AG04449 (cell line): ENCODE results near the gene MAN1B1.
"Not testable (repeated sequence)": the region's sequence is repeated elsewhere in the genome, so short reads cannot be mapped to it uniquely, and the experiment has no call there.

Experiments
- CTCF ChIA-PET: fragments of 350-600 bp; formaldehyde crosslinking; extraction: SDS; loops from one replicate; lab custom pipeline; 2021; ENCODE audit warnings: antibody characterized with exemption; lab: Yijun Ruan, JAX
- POLR2A ChIA-PET: fragments of 400-600, 350-600 bp; formaldehyde crosslinking; extraction: SDS; loops from one replicate; lab custom pipeline; 2020; ENCODE audit warnings: antibody characterized with exemption, inconsistent platforms; lab: Yijun Ruan, JAX
- DNase-seq: peaks from one replicate; pipeline ENCODE4 v3.0.0-alpha.2; 2010; ENCODE audit warnings: low read depth, low spot score
- H3K4me3 ChIP-seq: 2 replicates; pipeline ENCODE4 v1.5.1; 2011; ENCODE audit warnings: low read depth, mild to moderate bottlenecking, control low read depth, low read length
- CTCF ChIP-seq: IDR thresholded peaks from one replicate; pipeline ENCODE4 v1.5.1; 2011; ENCODE audit warnings: mild to moderate bottlenecking, moderate library complexity, low read length, control low read depth, inconsistent platforms; ENCODE audit not compliant: insufficient read depth; ENCODE audit errors: missing control alignments

The MAN1B1 gene

GRCh38 chr9:137114613-137115393 is 28.0 kb downstream of the MAN1B1 start, which contains the start of gene DPP7:
Gene DPP7 (minus strand): TSS chr9:137114733. CDS start chr9:137114713, 20 bp downstream.
- no peak for DNase-seq
- peak within 1 kb of the TSS; percentile 59 for H3K4me3 ChIP-seq
- CTCF ChIA-PET: interaction anchor here (0.8 to 3.4 kb wide), 6 partner anchors 9 to 124 kb away, joined by 3 to 14 read pairs (median 4); partner anchors contain the start of genes NPDC1 and RNF224
- POLR2A ChIA-PET: interaction anchor here (0.8 to 1.4 kb wide), 3 partner anchors 9 to 126 kb away, joined by 3 to 4 read pairs (median 3); no protein-coding TSS in a partner anchor
- no peak for TF ChIP-seq CTCF

GRCh38 chr9:137115394-137116026 is 28.7 kb downstream of the MAN1B1 start:
- no peak for DNase-seq
- POLR2A ChIA-PET: interaction anchor here (0.8 to 1.4 kb wide), 3 partner anchors 10 to 125 kb away, joined by 3 to 4 read pairs (median 3); no protein-coding TSS in a partner anchor
- CTCF ChIA-PET: interaction anchor here (0.8 to 3.4 kb wide), 6 partner anchors 8 to 124 kb away, joined by 3 to 14 read pairs (median 4); partner anchors contain the start of genes NPDC1 and RNF224
- no peak for TF ChIP-seq CTCF
- no peak overlapping the region for H3K4me3 ChIP-seq

GRCh38 chr9:137116027-137116507 is 29.3 kb downstream of the MAN1B1 start:
- ChIA-PET POLR2A (no interaction called here), CTCF (interaction anchor here (0.9 to 3.4 kb wide), 5 partner anchors 14 to 123 kb away, joined by 3 to 14 read pairs (median 5); partner anchors contain the start of genes RNF224 and SAPCD2)
- DNase-seq: no peak
- H3K4me3 ChIP-seq: no peak overlapping the region
- TF ChIP-seq CTCF: no peak

GRCh38 chr9:137116728-137117127 is 29.9 kb downstream of the MAN1B1 start:
- ChIA-PET CTCF (interaction anchor here (1.2 to 3.4 kb wide), 3 partner anchors 13 to 120 kb away, joined by 3 to 14 read pairs (median 5); partner anchors contain the start of gene SAPCD2), POLR2A (no interaction called here)
- no peak overlapping the region for H3K4me3 ChIP-seq
- no peak for TF ChIP-seq CTCF
- no peak for DNase-seq

GRCh38 chr9:137117269-137117731 is 30.5 kb downstream of the MAN1B1 start:
- TF ChIP-seq CTCF: no peak
- ChIA-PET POLR2A (no interaction called here), CTCF (interaction anchor here (1.2 to 3.4 kb wide), 6 partner anchors 12 to 119 kb away, joined by 3 to 16 read pairs (median 9); partner anchors contain the start of genes RNF224 and SAPCD2)
- DNase-seq: no peak
- no peak overlapping the region for H3K4me3 ChIP-seq

GRCh38 chr9:137118092-137118603 is 31.4 kb downstream of the MAN1B1 start:
- ChIA-PET POLR2A (interaction anchor here (1.1 kb wide), 1 partner anchor 123 kb away, joined by 5 read pairs; the partner anchor contains the start of gene TUBB4B), CTCF (interaction anchor here (1.0 to 1.9 kb wide), 8 partner anchors 11 to 119 kb away, joined by 3 to 16 read pairs (median 4); partner anchors contain the start of genes RNF224 and TPRN)
- not testable (repeated sequence) for DNase-seq, H3K4me3 ChIP-seq

GRCh38 chr9:137121927-137122795 is 35.4 kb downstream of the MAN1B1 start:
- POLR2A ChIA-PET, H3K4me3 ChIP-seq: not testable (repeated sequence)
- CTCF ChIA-PET: interaction anchor here (0.6 to 3.9 kb wide), 4 partner anchors 9 to 114 kb away, joined by 3 to 28 read pairs (median 4); partner anchors contain the start of gene RNF224

GRCh38 chr9:137122796-137123467 is 36.1 kb downstream of the MAN1B1 start:
- POLR2A ChIA-PET, H3K4me3 ChIP-seq, DNase-seq: not testable (repeated sequence)
- CTCF ChIA-PET: interaction anchor here (0.6 to 3.9 kb wide), 6 partner anchors 8 to 119 kb away, joined by 3 to 28 read pairs (median 4); partner anchors contain the start of gene RNF224

More at GRCh38 chr9:137121927-137122795, 35.4 kb downstream of the MAN1B1 start:
- DNase-seq: not testable (repeated sequence)
